ENCODE results near the gene CISH. TPM values are rescaled to one million over a fixed set of nuclear protein-coding genes. Genes with fewer than 3 reads are reported as not detected.
A peak's percentile ranks its signal among the peaks of the same experiment; 100 is the strongest.

CISH gene
- total and polyA plus RNA-seq, 12 donors, result 5.4 to 131 (median 23.1) TPM

DNA sequence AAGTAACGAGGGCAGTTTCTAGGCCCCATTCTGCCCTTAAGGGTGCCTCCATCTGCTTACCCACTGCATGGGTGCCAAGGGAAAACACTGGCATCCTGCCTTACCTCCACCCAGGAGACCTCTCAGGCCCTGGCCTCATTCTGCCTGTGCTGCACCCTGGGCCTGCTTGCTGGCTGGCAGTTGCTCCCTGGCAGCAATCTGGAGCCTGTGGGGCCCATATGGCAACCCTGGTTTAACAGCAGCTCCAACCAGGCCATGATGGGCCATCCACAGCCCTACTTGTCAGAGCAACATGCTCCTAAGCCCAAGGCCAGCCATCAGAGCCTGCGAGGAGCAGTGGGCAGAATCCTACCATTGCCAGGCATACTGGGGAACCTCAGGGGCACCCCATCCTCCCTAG, 47.7 kb downstream of the CISH start:
- H3K4me1 ChIP-seq, result peaks cover 5 to 49% (median 24%) of the 10 kb centered on the region in 9 donors
- ATAC-seq (no peak), DNase-seq (no peak)
- intact Hi-C loops (cut with DNase I), result no loop called here
- H3K27me3 ChIP-seq, result no peaks in the 10 kb centered on the region
- TF ChIP-seq, protein P1, sequence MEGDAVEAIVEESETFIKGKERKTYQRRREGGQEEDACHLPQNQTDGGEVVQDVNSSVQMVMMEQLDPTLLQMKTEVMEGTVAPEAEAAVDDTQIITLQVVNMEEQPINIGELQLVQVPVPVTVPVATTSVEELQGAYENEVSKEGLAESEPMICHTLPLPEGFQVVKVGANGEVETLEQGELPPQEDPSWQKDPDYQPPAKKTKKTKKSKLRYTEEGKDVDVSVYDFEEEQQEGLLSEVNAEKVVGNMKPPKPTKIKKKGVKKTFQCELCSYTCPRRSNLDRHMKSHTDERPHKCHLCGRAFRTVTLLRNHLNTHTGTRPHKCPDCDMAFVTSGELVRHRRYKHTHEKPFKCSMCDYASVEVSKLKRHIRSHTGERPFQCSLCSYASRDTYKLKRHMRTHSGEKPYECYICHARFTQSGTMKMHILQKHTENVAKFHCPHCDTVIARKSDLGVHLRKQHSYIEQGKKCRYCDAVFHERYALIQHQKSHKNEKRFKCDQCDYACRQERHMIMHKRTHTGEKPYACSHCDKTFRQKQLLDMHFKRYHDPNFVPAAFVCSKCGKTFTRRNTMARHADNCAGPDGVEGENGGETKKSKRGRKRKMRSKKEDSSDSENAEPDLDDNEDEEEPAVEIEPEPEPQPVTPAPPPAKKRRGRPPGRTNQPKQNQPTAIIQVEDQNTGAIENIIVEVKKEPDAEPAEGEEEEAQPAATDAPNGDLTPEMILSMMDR (IDR thresholded peaks at IDR 0.05), result no peak
- WGBS, 2 donors, result 72 to 76% methylated on average over 2 of the region's 2 CpGs
- no peak overlapping the region for H3K4me3 ChIP-seq
- H3K27ac ChIP-seq, result peak overlapping the region in 2 of 10 donors; percentile 9 to 26
- H3K9me3 ChIP-seq, result no peaks in the 10 kb centered on the region
- H3K36me3 ChIP-seq, result peaks cover 0 to 23% (median 0%) of the 10 kb centered on the region in 9 donors

DNA sequence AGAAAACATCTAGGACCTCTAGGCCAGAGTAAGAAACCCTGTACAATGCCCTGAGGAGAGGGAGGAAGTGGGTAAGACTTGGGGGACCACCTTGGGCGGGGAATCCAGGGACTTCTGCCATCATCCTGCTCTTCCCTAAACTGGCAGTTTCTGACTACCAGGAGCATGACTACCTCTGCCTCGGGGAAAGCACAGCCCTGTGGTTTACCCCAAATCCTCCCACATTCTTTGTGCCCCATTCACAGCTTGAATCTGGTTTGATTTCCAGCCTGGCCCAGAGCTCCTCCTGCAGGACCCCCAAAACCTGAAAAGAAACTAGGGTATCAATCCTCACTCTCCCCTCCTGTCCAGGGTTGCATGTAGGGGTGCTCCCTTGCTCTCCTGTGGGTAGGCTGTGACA, 48.7 kb downstream of the CISH start:
- WGBS, 2 donors, result 84 to 93% methylated on average over 2 of the region's 2 CpGs
- H3K4me3 ChIP-seq, result no peak overlapping the region
- TF ChIP-seq, protein P1 (IDR thresholded peaks at IDR 0.05), result no peak
- no peaks in the 10 kb centered on the region for H3K9me3 ChIP-seq
- peaks cover 2 to 44% (median 21%) of the 10 kb centered on the region in 9 donors for H3K4me1 ChIP-seq
- ATAC-seq (no peak), DNase-seq (no peak)
- H3K27me3 ChIP-seq, result no peaks in the 10 kb centered on the region
- intact Hi-C loops (cut with DNase I), result no loop called here
- H3K36me3 ChIP-seq, result peaks cover 0 to 23% (median 0%) of the 10 kb centered on the region in 9 donors
- H3K27ac ChIP-seq, result no peak overlapping the region

DNA sequence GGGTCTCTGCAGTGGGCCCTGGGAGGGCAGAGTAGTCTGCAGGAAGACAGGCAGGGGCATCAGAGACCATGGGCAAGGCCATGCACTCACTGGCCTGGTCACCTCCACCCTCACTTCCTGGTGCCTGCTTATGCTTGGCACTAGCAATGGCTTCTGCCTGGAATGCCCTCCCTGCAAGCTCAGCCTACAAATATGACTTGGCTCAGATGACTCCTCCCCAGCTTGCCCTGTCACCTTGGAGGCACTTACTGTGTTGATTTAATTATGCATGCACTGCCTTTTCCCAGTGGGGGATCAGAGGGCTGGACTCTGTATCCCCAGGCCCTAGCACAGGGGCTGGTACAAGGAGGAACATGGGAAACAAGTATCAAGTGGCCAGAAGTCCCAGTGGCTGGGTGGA, 51.9 kb downstream of the CISH start:
- intact Hi-C loops (cut with DNase I), result no loop called here
- Histone ChIP-seq H3K36me3 (peaks cover 0 to 13% (median 0%) of the 10 kb centered on the region in 9 donors), H3K4me3 (no peak overlapping the region), H3K27me3 (no peaks in the 10 kb centered on the region), H3K9me3 (no peaks in the 10 kb centered on the region), H3K4me1 (peaks cover 0 to 30% (median 14%) of the 10 kb centered on the region in 9 donors), H3K27ac (peak overlapping the region in 6 of 10 donors; percentile 27 to 71 (median 36))
- TF ChIP-seq, protein P1 (IDR thresholded peaks at IDR 0.05), result no peak
- DNase-seq, result no peak
- ATAC-seq, result peak in 7 of 8 donors; percentile 22 to 68 (median 41)

DNA sequence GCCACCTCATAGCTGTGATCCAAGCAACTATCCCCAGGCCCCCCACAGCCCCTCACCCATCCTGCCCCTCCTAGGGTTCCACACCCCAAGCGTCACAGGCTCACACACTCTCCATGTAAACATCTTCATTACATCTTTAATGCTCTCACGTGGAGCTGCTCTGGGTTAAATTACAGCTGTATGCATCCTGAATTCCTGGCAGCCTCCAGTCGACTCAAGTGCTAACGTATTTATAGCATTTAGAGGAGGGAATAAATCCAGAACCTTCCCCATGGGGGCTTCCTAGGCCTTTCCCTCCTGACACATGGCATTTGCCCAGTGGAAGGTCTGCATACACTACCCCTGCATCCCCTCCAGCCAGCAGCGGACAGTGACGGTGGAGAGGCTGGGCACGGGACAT, 53.7 kb downstream of the CISH start:
- H3K4me1 ChIP-seq, result peaks cover 0 to 20% (median 6%) of the 10 kb centered on the region in 9 donors
- peaks cover 0 to 7% (median 0%) of the 10 kb centered on the region in 9 donors for H3K36me3 ChIP-seq
- ATAC-seq (peak in 1 of 8 donors; percentile 1), DNase-seq (no peak)
- TF ChIP-seq, protein P1 (IDR thresholded peaks at IDR 0.05), result no peak
- no peaks in the 10 kb centered on the region for H3K27me3 ChIP-seq
- H3K4me3 ChIP-seq, result no peak overlapping the region
- intact Hi-C loops (cut with DNase I), result no loop called here
- 42 to 54% methylated on average over 7 of the region's 7 CpGs for WGBS, 2 donors
- no peaks in the 10 kb centered on the region for H3K9me3 ChIP-seq
- H3K27ac ChIP-seq, result no peak overlapping the region

Data from heart right ventricle (tissue), 16 donors.